ENCODE measurements around the gene ZNF644.
"Not testable (repeated sequence)": the region's sequence is repeated elsewhere in the genome, so short reads cannot be mapped to it uniquely, and the experiment has no call there.

The ZNF644 gene

GRCh38 chr1:90925928-90926869 is 95.6 kb downstream of the ZNF644 start:
- no peak for DNase-seq

DNA sequence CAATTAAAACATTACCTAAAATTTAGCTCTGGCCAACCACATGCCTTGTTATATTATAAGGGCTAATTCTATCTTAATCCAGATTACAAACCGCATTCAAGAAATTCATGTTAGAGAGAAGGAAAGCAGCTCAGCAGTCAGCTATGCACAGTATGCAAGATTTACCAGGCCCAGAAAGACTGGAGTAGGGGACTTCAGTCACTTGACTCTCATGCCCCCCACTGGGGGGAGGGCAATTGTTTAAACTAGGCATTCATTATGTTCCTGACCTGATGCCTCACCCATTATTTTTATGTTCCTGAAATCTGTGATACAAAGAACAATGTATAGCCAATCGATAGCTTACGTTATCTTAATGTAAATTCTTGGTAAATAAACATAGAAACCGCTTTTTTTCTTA is 96.9 kb downstream of the ZNF644 start:
- DNase-seq, result no peak

DNA sequence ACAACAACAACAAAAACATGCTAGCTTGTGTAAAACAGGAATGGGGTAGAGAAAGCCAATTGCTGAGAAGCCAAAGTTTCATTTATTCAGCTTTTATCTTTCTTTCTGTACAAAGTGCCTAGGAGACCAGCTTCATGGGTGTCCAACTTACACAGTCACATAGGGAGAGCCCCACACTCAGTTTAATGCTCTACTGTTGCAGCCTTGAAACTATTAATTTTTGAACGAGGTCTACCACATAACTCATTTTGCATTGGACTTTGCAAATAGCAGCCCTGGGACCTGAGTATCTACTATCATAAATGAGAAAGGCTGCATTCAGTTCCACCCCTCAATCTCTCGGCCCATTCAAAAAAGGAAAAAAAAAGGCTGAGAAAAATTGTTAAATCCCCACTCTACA is 98.8 kb downstream of the ZNF644 start:
- DNase-seq, result no peak

- DNase-seq, result no peak
These were observed 99.6 kb downstream of the ZNF644 start for GRCh38 chr1:90922202-90922601.

GRCh38 chr1:90919900-90920299 is 101.9 kb downstream of the ZNF644 start:
- DNase-seq, result no peak

DNA sequence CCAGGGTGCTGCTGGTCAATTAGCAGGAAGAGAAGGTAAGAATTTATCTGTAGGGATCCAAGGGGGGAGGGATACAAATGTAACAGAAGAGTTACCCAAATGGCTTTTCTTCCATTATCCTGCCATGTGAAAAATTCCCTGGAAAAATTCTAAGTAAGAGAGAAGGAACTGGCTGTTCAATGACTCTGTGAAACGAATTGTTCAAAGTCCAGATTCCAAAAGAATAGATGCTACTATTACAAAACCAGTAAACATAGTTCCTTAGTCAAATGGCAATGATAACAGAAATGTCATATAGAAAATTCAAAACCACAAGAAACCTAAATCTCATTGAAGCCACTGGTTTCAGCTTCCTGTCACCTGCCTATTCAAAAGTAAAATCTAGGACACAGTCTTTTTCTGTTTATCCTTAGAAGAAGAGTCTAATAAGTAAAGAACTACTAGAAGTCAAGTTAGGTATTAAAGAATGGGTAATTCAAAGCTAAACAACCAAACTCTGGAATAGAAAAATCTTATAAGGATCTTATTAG is 102.6 kb downstream of the ZNF644 start:
- no peak for DNase-seq

DNA sequence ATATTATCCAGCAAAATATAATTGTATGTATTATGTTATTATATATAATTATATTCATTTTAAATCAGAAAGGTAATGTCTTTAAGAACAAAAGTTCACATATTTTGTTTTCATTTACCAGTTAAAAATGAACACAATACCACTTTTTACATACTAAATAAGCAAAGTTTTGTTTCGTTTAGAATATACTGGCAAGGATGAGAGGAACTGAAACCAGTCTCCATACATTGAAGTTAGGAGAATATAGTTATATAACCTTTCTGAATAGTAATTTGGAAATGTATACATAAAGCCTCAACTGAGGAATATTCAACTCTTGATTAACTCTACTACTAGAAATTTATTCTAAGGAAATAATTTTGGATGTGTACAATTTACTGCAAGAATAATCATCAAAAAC is 110.5 kb downstream of the ZNF644 start:
- no peak for DNase-seq

DNA sequence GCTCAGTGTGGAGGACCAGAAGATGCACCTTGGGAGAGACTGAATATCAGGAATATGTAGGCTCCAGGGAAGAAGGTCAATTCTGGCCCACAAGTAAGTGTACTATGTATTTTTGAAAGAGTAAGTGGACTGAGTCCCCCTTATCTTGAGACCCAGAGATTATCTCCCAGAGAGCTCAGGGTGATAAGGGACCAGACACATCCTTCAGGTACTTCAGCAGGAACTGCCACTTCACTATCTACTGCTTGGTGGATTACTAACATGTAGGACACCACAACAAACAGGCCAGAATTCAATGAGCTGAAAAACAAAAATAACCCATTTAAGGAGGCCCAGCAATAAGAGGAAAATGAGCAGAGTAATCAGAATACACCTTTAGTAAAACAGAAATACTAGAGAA is 119.2 kb downstream of the ZNF644 start:
- no peak for DNase-seq

GRCh38 chr1:90899263-90899662 is 122.6 kb downstream of the ZNF644 start:
- no peak for DNase-seq

- DNase-seq, result not testable (repeated sequence)
These were observed 128.2 kb downstream of the ZNF644 start for GRCh38 chr1:90893679-90894078.

DNA sequence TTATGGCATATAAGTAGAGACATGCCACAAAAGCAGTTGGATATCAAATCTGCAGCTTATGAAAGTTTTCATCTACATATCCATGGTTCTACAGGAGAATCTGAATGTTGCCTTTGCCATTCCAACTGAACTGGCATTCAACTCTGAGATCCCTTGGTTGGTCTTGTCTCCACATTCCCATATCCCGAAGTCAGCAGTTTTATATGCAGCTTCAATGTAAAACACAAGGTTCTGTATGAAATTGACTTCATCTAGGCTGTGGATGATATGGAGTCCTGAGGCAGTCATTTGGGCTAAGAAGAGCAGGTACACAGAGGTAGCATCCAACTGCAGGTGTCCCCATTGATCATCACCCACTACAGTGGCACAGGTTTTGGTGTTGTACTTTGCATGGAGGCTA is 129.0 kb downstream of the ZNF644 start:
- DNase-seq, result not testable (repeated sequence)

- not testable (repeated sequence) for DNase-seq
These were observed 129.6 kb downstream of the ZNF644 start for GRCh38 chr1:90892196-90892595.

DNA sequence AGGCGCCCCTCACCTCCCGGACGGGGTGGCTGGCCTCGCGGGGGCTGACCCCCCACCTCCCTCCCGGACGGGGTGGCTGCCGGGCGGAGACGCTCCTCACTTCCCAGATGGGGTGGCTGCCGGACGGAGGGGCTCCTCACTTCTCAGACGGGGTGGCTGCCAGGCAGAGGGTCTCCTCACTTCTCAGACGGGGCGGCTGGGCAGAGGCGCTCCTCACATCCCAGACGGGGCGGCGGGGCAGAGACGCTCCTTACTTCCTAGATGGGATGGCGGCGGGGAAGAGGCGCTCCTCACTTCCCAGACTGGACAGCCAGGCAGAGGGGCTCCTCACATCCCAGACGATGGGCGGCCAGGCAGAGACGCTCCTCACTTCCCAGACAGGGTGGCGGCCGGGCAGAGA is 130.1 kb downstream of the ZNF644 start:
- DNase-seq, result not testable (repeated sequence)

GRCh38 chr1:90882221-90882620 is 139.6 kb downstream of the ZNF644 start:
- no peak for DNase-seq

DNA sequence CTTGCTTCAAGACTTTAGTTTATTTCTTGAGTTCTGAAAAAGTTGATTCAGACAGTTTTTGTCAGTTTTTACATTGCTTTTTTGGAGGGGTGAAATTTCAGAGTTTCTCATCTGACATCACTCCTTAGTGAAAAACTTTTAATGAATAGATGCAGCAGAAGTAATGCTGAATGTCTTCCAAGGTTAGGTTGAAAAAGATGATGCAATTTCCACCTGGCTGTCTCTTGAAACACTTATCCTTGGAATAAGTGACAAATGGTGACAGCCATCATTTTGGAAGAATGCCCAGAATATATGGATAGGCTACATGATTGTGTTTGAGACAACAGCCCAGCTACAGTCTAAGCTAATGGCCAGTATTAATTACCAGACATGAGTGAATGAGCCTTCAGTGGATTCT is 140.8 kb downstream of the ZNF644 start:
- no peak for DNase-seq

DNA sequence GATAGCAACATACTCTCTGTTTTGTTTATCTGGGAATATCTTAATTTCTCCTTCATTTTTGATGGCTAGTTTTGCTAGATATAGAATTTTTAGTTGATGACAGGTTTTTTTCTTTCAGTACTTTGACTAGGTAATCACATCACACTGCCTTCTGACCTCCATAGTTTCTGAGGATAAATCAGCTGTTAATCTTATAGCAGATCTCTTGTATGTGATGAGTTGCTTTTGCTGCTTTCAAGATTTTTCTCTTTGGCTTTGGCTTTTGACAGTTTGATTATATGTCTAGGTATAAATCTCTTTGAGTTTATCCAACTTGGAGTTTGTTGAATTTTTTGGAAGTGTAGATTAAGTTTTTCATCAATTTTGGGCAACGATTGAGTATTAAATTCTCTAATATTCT is 142.6 kb downstream of the ZNF644 start:
- DNase-seq, result no peak

DNA sequence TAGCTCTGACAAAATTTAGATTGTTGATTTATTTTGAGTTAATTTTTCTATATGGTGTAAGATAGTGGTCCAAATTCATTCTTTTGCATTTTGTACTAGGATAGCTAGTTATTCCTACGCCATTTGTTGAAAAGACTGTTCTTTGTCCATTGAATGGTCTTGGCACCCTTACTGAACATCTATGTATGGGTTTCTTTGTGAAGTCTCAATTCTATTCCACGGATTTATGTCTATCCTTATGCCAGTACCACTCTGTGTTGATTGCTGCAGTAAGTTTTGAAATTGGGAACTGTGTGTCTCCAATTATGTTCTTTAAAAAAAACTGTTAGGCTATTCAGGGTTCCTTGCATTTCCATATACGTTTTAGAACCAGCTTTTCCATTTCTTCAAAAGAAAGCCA is 145.7 kb downstream of the ZNF644 start:
- DNase-seq, result no peak

Measured in NCI-H2171 (cell line).